ENCODE measurements around the gene PCSK4.

The PCSK4 gene

DNA sequence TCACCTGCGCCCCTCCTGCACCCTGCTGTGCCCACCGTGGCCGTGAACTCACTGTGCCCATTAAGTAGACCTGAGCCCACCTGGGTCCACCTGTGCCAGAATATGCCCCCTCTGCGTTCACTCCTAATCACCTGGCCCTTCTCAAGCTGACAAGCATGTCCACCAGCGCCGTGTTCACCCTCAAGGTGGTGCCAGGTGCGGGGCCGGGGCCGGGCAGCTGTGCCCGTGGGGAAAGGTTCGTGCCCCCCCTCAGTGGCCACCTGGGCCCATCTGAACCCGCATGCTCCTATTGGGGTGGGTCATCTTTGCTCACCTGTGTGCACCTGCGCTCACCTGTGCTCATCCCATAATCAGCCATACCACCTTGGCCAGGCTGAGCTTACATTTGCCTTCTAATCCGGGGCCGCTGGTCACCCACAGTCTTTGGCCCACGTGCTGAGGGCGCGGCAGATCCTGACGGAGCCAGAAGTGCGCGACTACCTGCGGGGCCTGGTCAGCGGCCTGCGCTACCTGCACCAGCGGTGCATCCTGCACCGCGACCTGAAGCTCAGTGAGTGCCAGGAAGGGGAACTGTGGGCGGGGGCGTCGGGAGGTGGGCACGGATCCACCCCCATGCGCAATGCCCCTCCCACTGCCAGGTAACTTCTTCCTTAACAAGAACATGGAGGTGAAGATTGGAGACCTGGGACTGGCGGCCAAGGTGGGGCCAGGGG lies 36.1 kb upstream of the PCSK4 start:
- POLR2A ChIA-PET (ENCODE audit: low non-redundant PET): no interaction called here
- TF ChIP-seq, protein P1, sequence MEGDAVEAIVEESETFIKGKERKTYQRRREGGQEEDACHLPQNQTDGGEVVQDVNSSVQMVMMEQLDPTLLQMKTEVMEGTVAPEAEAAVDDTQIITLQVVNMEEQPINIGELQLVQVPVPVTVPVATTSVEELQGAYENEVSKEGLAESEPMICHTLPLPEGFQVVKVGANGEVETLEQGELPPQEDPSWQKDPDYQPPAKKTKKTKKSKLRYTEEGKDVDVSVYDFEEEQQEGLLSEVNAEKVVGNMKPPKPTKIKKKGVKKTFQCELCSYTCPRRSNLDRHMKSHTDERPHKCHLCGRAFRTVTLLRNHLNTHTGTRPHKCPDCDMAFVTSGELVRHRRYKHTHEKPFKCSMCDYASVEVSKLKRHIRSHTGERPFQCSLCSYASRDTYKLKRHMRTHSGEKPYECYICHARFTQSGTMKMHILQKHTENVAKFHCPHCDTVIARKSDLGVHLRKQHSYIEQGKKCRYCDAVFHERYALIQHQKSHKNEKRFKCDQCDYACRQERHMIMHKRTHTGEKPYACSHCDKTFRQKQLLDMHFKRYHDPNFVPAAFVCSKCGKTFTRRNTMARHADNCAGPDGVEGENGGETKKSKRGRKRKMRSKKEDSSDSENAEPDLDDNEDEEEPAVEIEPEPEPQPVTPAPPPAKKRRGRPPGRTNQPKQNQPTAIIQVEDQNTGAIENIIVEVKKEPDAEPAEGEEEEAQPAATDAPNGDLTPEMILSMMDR (conservative IDR thresholded peaks at IDR 0.05; ENCODE audit: low read depth): no peak
- H3K27ac ChIP-seq: no peak overlapping the region
- CTCF ChIA-PET: interaction anchor here (0.6 kb wide), 1 partner anchor 12 kb away, joined by 3 read pairs; no protein-coding TSS in a partner anchor
- no peak for DNase-seq (ENCODE audit: low spot score)

DNA sequence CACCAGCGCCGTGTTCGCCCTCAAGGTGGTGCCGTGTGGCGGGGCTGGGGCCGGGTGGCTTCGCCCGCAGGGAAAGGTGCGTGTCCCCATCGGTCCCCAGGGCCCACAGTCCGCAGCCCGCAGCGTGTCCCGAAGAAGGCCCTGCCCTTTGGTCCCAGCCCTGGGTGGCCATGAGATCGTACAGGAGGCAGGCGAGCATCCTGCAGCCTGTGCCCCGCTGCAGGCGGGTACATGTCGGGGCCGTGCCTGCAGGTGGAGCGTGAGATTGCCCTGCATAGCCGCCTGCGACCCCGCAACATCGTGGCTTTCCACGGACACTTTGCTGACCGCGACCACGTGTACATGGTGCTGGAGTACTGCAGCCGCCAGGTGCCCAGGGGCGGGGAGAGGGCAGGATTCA lies 35.2 kb upstream of the PCSK4 start:
- CTCF ChIA-PET: no interaction called here
- DNase-seq (ENCODE audit: low spot score): no peak
- TF ChIP-seq, protein P1 (conservative IDR thresholded peaks at IDR 0.05; ENCODE audit: low read depth): no peak
- no peak overlapping the region for H3K27ac ChIP-seq
- POLR2A ChIA-PET (ENCODE audit: low non-redundant PET): no interaction called here

DNA sequence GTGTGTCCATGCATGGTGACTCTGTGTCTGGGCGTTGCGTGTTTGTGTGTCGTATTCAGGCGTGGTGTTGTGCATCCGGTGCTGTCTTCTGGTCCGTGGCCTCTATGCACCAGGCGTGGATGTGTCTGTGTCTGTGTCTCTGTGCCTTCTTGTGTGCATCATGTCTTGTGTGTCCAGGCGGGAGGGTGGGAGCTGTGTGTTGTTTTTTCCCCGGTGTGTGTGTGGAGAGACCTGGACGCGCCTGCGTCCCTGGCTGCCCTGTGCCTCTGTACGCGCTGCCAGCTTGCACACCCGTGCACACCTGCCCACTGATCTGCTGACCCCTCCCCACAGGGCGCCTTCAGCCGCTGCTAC lies 34.8 kb upstream of the PCSK4 start:
- no peak overlapping the region for H3K27ac ChIP-seq
- ChIA-PET CTCF (no interaction called here), POLR2A (ENCODE audit: low non-redundant PET) (interaction anchor here (0.5 kb wide), 1 partner anchor 122 kb away, joined by 4 read pairs; no protein-coding TSS in a partner anchor)
- TF ChIP-seq, protein P1 (conservative IDR thresholded peaks at IDR 0.05; ENCODE audit: low read depth): no peak
- DNase-seq (ENCODE audit: low spot score): no peak

DNA sequence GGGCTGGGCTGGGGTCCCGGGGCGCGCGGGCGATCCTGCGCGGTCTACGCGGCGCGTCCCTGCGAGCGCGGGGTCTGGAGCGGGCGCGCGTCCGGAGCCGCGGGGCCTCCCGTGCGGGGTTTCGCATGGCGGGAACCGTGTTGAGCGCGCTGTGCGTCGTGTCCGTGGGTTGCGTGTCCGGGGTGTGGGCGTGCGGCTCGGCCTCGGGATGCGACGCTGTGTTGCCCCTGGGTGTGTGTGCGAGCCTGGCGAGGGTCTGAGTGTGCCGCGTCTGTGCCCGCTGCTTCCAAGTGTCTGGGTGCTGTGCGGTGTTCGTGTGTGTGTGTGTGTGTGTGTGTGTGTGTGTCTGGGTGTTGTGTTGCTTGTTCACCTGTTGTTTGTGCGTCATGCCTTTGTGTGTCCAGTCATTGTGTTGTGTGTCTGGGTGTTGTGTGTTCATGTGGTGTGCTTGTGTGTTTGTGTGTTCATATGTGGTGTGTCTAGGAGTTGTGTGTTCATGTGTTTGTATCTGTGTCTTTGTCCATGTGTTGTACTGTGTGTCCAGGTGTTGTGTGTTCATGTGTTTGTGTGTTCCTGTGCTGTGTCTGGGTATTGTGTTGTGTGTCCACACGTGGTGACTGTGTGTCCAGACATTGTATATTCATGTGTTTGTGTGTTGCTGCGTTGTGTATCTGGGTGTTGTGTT lies 34.3 kb upstream of the PCSK4 start:
- TF ChIP-seq, protein P1 (conservative IDR thresholded peaks at IDR 0.05; ENCODE audit: low read depth): no peak
- no peak for DNase-seq (ENCODE audit: low spot score)
- POLR2A ChIA-PET (ENCODE audit: low non-redundant PET): interaction anchor here (0.5 kb wide), 1 partner anchor 121 kb away, joined by 4 read pairs; no protein-coding TSS in a partner anchor
- CTCF ChIA-PET: interaction anchor here (0.6 kb wide), 1 partner anchor 104 kb away, joined by 3 read pairs; no protein-coding TSS in a partner anchor
- H3K27ac ChIP-seq: no peak overlapping the region

DNA sequence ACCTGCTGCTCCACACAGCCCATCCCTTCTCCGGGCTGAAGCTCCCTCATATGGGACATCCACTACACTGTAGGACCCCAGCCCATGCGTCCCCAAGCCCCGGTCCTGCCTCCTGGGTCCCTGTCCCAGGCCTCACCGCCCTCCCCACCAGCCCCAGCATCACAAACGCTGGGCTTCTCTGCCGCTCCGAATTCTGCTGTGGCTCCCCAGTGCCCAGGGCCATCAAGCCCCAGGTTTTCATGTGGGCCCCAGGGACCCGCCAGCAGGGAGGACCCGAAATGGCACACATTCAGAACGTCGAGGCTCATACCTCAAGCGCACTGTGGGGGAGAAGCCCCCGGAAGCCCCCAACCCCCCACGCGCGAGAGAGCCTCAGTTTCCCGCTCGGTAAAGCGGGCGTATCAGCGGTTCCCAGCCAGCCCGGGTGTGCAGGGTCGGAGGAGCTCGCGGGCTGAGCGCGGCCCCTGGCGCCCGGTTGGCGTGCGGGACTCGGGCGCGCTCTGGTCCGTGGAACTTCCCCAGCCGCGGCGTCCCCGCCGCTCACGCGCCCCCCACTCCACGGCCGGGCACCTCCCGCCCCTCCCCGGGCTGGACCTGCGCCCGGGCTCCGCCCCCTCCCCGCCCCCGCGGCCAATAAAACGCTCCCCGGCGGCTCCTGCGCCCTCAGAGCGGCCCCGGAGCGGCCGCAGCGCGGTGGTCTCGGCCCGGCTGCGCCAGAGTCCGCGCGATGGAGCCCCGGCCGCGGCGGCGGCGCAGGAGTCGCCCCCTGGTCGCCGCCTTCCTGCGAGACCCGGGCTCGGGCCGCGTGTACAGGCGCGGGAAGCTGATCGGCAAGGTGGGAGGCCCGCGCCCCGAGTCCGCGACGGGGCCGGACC lies 33.5 kb upstream of the PCSK4 start, which contains the start of gene PLK5:
Gene PLK5, plus strand, starts transcription at position 666 of the 875 bp plus-strand sequence. CDS start 2,920 bp downstream, outside the sequence.
- H3K27ac ChIP-seq: no peak within 1 kb of the TSS
- TF ChIP-seq, protein P1 (conservative IDR thresholded peaks at IDR 0.05; ENCODE audit: low read depth): no peak
- ChIA-PET POLR2A (ENCODE audit: low non-redundant PET) (no interaction called here), CTCF (interaction anchor here (0.6 kb wide), 1 partner anchor 105 kb away, joined by 3 read pairs; no protein-coding TSS in a partner anchor)
- DNase-seq (ENCODE audit: low spot score): no peak

DNA sequence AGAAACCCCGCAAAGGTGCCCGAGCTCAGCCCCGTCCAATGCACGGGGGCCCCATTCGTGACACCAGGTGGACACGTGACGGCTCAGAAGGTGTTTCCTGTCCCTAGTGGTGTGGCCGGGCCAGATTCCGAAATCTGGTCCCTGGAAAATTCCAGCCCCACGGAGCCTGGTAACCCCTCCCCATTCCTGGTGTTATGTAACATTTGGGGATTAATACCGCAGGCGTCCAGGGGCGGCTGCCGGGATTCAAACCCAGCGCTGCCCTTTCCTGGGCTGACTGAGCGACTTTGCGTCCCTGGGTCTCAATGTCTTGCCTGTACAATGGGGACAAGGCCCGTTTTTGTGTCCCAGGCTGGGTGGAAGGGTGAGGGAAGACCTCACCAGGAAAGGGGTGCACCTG lies 32.7 kb upstream of the PCSK4 start:
- TF ChIP-seq, protein P1 (conservative IDR thresholded peaks at IDR 0.05; ENCODE audit: low read depth): no peak
- ChIA-PET CTCF (interaction anchor here (0.6 kb wide), 2 partner anchors 52 to 85 kb away, joined by 3 to 4 read pairs; no protein-coding TSS in a partner anchor), POLR2A (ENCODE audit: low non-redundant PET) (no interaction called here)
- no peak for DNase-seq (ENCODE audit: low spot score)
- H3K27ac ChIP-seq: no peak overlapping the region
